Tibial nerve (tissue), 4 donors: ENCODE results near the gene VSIR. TPM values are rescaled to one million over a fixed set of nuclear protein-coding genes. Genes with fewer than 3 reads are reported as not detected.

Source experiments
- DNase-seq, 2 donors: peaks; one replicate each; pipeline ENCODE4 v3.0.0-alpha.2; 2019; ENCODE audit warnings: low spot score in 2 of 2
- H3K27ac ChIP-seq, 4 donors: fragments of 200-600 bp; sonication (generic) in 3 of 4; one replicate each; pipeline ENCODE4 v1.5.1; 2017 to 2019; ENCODE audit warnings: mild to moderate bottlenecking in 1 of 4
- H3K27me3 ChIP-seq, 2 donors: fragments of 200-600 bp; sonication (generic) in 1 of 2; one replicate each; pipeline versions ENCODE4 v1.5.1 to v1.6.0; 2017 to 2019
- H3K36me3 ChIP-seq, 3 donors: fragments of 200-600 bp; sonication (generic); one replicate each; pipeline ENCODE4 v1.5.1; 2018 to 2019
- H3K4me1 ChIP-seq, 4 donors: fragments of 200-600 bp; sonication (generic) in 3 of 4; one replicate each; pipeline ENCODE4 v1.5.1; 2017 to 2019
- H3K4me3 ChIP-seq, 4 donors: fragments of 200-600 bp; sonication (generic) in 3 of 4; one replicate each; pipeline ENCODE4 v1.5.1; 2017 to 2019; ENCODE audit warnings: mild to moderate bottlenecking in 1 of 4, moderate library complexity in 1 of 4
- H3K9me3 ChIP-seq, 4 donors: fragments of 200-600 bp; sonication (generic) in 3 of 4; one replicate each; pipeline ENCODE4 v1.5.1; 2017 to 2019
- EP300 ChIP-seq, 2 donors: sonication (generic); formaldehyde crosslinking; IDR thresholded peaks; one replicate each; pipeline ENCODE4 v1.6.1; 2017; ENCODE audit warnings: antibody characterized with exemption in 2 of 2, mild to moderate bottlenecking in 1 of 2
- POLR2A ChIP-seq, 2 donors: fragments of 450-650 bp; IDR thresholded peaks; one replicate each; pipeline ENCODE4 v1.6.1; 2017; ENCODE audit warnings: antibody characterized with exemption in 2 of 2, mild to moderate bottlenecking in 2 of 2, moderate library complexity in 2 of 2
- WGBS, 2 donors: methylation state at CpG; one replicate each; pipeline ENCODE4 v1.1.5; 2018; 5-methylcytosine and 5-hydroxymethylcytosine counted together
- total RNA-seq, 4 donors: library from RNA; depleted of rRNA; stranded (reverse); fragments of >200 nt; gene quantifications; one replicate each; pipeline ENCODE4 v1.1.0, GENCODE V29; 2016
- TF ChIP-seq, protein P1 (sequence below), 5 experiments: fragments of 200-600 bp in 3 of 5; fragments of 450-650 bp in 2 of 5; sonication (generic) in 3 of 5; IDR thresholded peaks; one replicate each; pipeline ENCODE4 v1.5.1; 2016 to 2019; ENCODE audit warnings: antibody characterized with exemption in 5 of 5, mild to moderate bottlenecking in 3 of 5, moderate library complexity in 2 of 5

Gene VSIR
- total RNA-seq, 4 donors from 2014 or later = 133 to 227 (median 151) TPM

DNA sequence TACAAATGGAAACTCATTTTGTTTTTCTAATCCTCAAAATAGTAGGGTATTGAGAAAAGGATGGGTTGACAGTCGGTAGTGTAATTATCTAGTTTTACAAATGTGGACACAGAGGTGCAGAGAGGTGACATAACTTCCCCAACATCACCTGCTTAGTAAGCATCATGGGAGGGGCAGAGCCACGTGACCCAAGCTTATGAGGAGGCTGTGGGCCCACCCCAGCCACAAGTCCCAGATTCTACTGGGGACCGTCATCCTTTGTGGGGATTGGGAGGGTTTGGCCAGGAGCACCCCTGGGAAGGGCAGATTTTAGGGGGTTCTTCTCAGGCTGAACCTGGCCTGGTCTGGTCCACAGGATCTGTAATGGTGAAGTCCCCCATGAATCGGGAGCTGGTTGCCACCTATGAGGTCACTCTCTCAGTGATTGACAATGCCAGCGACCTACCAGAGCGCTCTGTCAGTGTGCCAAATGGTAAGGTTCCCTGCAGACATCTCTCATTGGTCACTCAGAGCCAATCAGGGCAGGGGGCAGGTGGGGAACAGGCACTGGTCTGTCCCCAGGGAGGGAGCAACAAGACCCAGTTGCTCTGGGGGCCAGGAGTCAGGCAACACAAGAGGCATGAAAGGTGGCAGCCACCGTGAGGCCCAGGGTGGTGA lies 23.6 kb upstream of the VSIR start:
- Histone ChIP-seq H3K27ac (no peak overlapping the region), H3K36me3 (no peaks in the 10 kb centered on the region), H3K9me3 (no peaks in the 10 kb centered on the region), H3K27me3 (no peaks in the 10 kb centered on the region), H3K4me1 (no peaks in the 10 kb centered on the region), H3K4me3 (no peak overlapping the region)
- DNase-seq = no peak
- no peak for TF ChIP-seq EP300 (IDR thresholded peaks at IDR 0.05)
- TF ChIP-seq, protein P1, sequence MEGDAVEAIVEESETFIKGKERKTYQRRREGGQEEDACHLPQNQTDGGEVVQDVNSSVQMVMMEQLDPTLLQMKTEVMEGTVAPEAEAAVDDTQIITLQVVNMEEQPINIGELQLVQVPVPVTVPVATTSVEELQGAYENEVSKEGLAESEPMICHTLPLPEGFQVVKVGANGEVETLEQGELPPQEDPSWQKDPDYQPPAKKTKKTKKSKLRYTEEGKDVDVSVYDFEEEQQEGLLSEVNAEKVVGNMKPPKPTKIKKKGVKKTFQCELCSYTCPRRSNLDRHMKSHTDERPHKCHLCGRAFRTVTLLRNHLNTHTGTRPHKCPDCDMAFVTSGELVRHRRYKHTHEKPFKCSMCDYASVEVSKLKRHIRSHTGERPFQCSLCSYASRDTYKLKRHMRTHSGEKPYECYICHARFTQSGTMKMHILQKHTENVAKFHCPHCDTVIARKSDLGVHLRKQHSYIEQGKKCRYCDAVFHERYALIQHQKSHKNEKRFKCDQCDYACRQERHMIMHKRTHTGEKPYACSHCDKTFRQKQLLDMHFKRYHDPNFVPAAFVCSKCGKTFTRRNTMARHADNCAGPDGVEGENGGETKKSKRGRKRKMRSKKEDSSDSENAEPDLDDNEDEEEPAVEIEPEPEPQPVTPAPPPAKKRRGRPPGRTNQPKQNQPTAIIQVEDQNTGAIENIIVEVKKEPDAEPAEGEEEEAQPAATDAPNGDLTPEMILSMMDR (IDR thresholded peaks at IDR 0.05) = no peak
- no peak for TF ChIP-seq POLR2A (IDR thresholded peaks at IDR 0.05)
- 74 to 82% methylated on average over 7 of the region's 7 CpGs for WGBS, 2 donors

GRCh38 chr10:71795248-71795647 lies 21.9 kb upstream of the VSIR start:
- Histone ChIP-seq H3K4me1 (no peaks in the 10 kb centered on the region), H3K9me3 (no peaks in the 10 kb centered on the region), H3K27me3 (no peaks in the 10 kb centered on the region), H3K4me3 (no peak overlapping the region), H3K36me3 (no peaks in the 10 kb centered on the region), H3K27ac (no peak overlapping the region)
- 17 to 19% methylated on average over 2 of the region's 2 CpGs for WGBS, 2 donors
- TF ChIP-seq, protein P1 (IDR thresholded peaks at IDR 0.05) = no peak
- TF ChIP-seq EP300 (IDR thresholded peaks at IDR 0.05) (no peak), POLR2A (IDR thresholded peaks at IDR 0.05) (no peak)
- no peak for DNase-seq

- Histone ChIP-seq H3K36me3 (no peaks in the 10 kb centered on the region), H3K4me3 (no peak overlapping the region), H3K27me3 (no peaks in the 10 kb centered on the region), H3K27ac (no peak overlapping the region), H3K4me1 (no peaks in the 10 kb centered on the region), H3K9me3 (no peaks in the 10 kb centered on the region)
- WGBS, 2 donors = 82 to 85% methylated on average over 17 of the region's 17 CpGs
- TF ChIP-seq, protein P1 (IDR thresholded peaks at IDR 0.05) = no peak
- TF ChIP-seq EP300 (IDR thresholded peaks at IDR 0.05) (no peak), POLR2A (IDR thresholded peaks at IDR 0.05) (no peak)
- DNase-seq = no peak
Measured at GRCh38 chr10:71790749-71791440, 17.6 kb upstream of the VSIR start.

GRCh38 chr10:71789871-71790270 lies 16.6 kb upstream of the VSIR start:
- no peak overlapping the region for H3K27ac ChIP-seq
- H3K4me1 ChIP-seq = no peaks in the 10 kb centered on the region
- no peaks in the 10 kb centered on the region for H3K36me3 ChIP-seq
- no peak for DNase-seq
- H3K4me3 ChIP-seq = no peak overlapping the region
- no peaks in the 10 kb centered on the region for H3K9me3 ChIP-seq
- 69 to 70% methylated on average over 7 to 9 of the region's 10 CpGs for WGBS, 2 donors
- no peaks in the 10 kb centered on the region for H3K27me3 ChIP-seq
- TF ChIP-seq EP300 (IDR thresholded peaks at IDR 0.05) = no peak
- TF ChIP-seq, protein P1 (IDR thresholded peaks at IDR 0.05) = no peak
- TF ChIP-seq POLR2A (IDR thresholded peaks at IDR 0.05) = no peak

DNA sequence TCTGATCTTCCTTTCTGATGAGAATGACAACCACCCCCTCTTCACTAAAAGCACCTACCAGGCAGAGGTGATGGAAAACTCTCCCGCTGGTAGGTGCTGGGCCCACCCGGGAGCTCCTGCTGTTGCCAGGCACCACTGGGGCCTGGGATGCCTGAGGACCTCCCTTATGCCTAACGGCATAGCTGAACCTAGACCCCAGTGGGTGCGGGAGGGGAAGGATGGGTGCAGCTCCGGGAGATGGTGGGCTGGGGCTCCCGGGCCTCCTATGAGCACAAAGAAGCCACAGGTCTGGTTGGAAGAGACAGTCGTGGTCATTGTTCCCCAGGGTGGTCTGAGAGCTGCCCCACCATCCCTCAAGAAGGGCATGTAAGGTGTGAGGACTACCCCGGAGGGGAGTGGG lies 15.6 kb upstream of the VSIR start:
- H3K4me1 ChIP-seq = no peaks in the 10 kb centered on the region
- no peaks in the 10 kb centered on the region for H3K9me3 ChIP-seq
- no peak for TF ChIP-seq EP300 (IDR thresholded peaks at IDR 0.05)
- TF ChIP-seq, protein P1 (IDR thresholded peaks at IDR 0.05) = no peak
- TF ChIP-seq POLR2A (IDR thresholded peaks at IDR 0.05) = no peak
- no peak for DNase-seq
- no peaks in the 10 kb centered on the region for H3K27me3 ChIP-seq
- no peaks in the 10 kb centered on the region for H3K36me3 ChIP-seq
- WGBS, 2 donors = 82 to 84% methylated on average over 8 of the region's 8 CpGs
- H3K4me3 ChIP-seq = no peak overlapping the region
- no peak overlapping the region for H3K27ac ChIP-seq
